ENCODE results near the gene WDR33. TPM values are rescaled to one million over a fixed set of nuclear protein-coding genes. Genes with fewer than 3 reads are reported as not detected.

WDR33 gene
- polyA plus RNA-seq, 4 donors = 11.0 to 41.6 (median 13.8) TPM

- 4 to 7% (median 5%) methylated on average over 44 to 56 of the region's 56 CpGs for WGBS, 3 donors
- no peak for FAIRE-seq
- peak within 1 kb of the TSS in 1 of 3 donors; percentile 80 for H3K27ac ChIP-seq (ENCODE audit: low read depth in 1 of 3, low read length in 2 of 3)
- peaks cover 0 to 5% (median 0%) of the 10 kb centered on the region in 3 donors for H3K4me1 ChIP-seq (ENCODE audit: control insufficient read depth in 3 of 3, insufficient read depth in 2 of 3, low read depth in 1 of 3, low read length in 2 of 3)
- no peaks in the 10 kb centered on the region for H3K9me3 ChIP-seq (ENCODE audit: control insufficient read depth in 2 of 2, insufficient read depth in 1 of 2, low read depth in 1 of 2, low read length in 1 of 2)
- H3K36me3 ChIP-seq (ENCODE audit: control insufficient read depth in 3 of 3, insufficient read depth in 2 of 3, low read depth in 1 of 3, low read length in 3 of 3) = no peaks in the 10 kb centered on the region
- H3K4me3 ChIP-seq (ENCODE audit: low read depth in 1 of 3, low read length in 3 of 3) = peak within 1 kb of the TSS in 2 of 3 donors; percentile 48 to 49
- peak in 1 of 2 donors; percentile 33 for DNase-seq
- peaks cover 0 to 76% (median 0%) of the 10 kb centered on the region in 3 donors for H3K27me3 ChIP-seq (ENCODE audit: control insufficient read depth in 3 of 3, insufficient read depth in 3 of 3, low read length in 3 of 3)
These were observed 135.4 kb downstream of the WDR33 start, which contains the start of gene LIMS2 for GRCh38 chr2:127675331-127676261. Gene LIMS2 (minus strand): TSS chr2:127675530. CDS start chr2:127675024, 506 bp downstream.

GRCh38 chr2:127674241-127675209 lies 136.4 kb downstream of the WDR33 start:
- DNase-seq = peak in 1 of 2 donors; percentile 31
- 4 to 9% (median 4%) methylated on average over 37 to 72 of the region's 72 CpGs for WGBS, 3 donors
- H3K36me3 ChIP-seq (ENCODE audit: control insufficient read depth in 3 of 3, insufficient read depth in 2 of 3, low read depth in 1 of 3, low read length in 3 of 3) = no peaks in the 10 kb centered on the region
- H3K27me3 ChIP-seq (ENCODE audit: control insufficient read depth in 3 of 3, insufficient read depth in 3 of 3, low read length in 3 of 3) = peaks cover 0 to 72% (median 0%) of the 10 kb centered on the region in 3 donors
- no peak for FAIRE-seq
- peak overlapping the region in 1 of 3 donors; percentile 80 for H3K27ac ChIP-seq (ENCODE audit: low read depth in 1 of 3, low read length in 2 of 3)
- peaks cover 0 to 5% (median 0%) of the 10 kb centered on the region in 3 donors for H3K4me1 ChIP-seq (ENCODE audit: control insufficient read depth in 3 of 3, insufficient read depth in 2 of 3, low read depth in 1 of 3, low read length in 2 of 3)
- peak overlapping the region in 2 of 3 donors; percentile 38 to 49 for H3K4me3 ChIP-seq (ENCODE audit: low read depth in 1 of 3, low read length in 3 of 3)
- H3K9me3 ChIP-seq (ENCODE audit: control insufficient read depth in 2 of 2, insufficient read depth in 1 of 2, low read depth in 1 of 2, low read length in 1 of 2) = no peaks in the 10 kb centered on the region

GRCh38 chr2:127673291-127674069 lies 137.5 kb downstream of the WDR33 start:
- peak overlapping the region in 1 of 3 donors; percentile 80 for H3K27ac ChIP-seq (ENCODE audit: low read depth in 1 of 3, low read length in 2 of 3)

GRCh38 chr2:127672341-127673224 lies 138.4 kb downstream of the WDR33 start:
- FAIRE-seq (no peak), DNase-seq (no peak)
- Histone ChIP-seq H3K27ac (ENCODE audit: low read depth in 1 of 3, low read length in 2 of 3) (peak overlapping the region in 1 of 3 donors; percentile 80), H3K36me3 (ENCODE audit: control insufficient read depth in 3 of 3, insufficient read depth in 2 of 3, low read depth in 1 of 3, low read length in 3 of 3) (no peaks in the 10 kb centered on the region), H3K9me3 (ENCODE audit: control insufficient read depth in 2 of 2, insufficient read depth in 1 of 2, low read depth in 1 of 2, low read length in 1 of 2) (peaks cover 0 to 2% of the 10 kb centered on the region in 2 donors), H3K4me3 (ENCODE audit: low read depth in 1 of 3, low read length in 3 of 3) (peak overlapping the region in 1 of 3 donors; percentile 7), H3K4me1 (ENCODE audit: control insufficient read depth in 3 of 3, insufficient read depth in 2 of 3, low read depth in 1 of 3, low read length in 2 of 3) (peaks cover 0 to 5% (median 0%) of the 10 kb centered on the region in 3 donors), H3K27me3 (ENCODE audit: control insufficient read depth in 3 of 3, insufficient read depth in 3 of 3, low read length in 3 of 3) (peaks cover 0 to 58% (median 3%) of the 10 kb centered on the region in 3 donors)
- 69 to 73% (median 71%) methylated on average over 20 of the region's 20 CpGs for WGBS, 3 donors

More at GRCh38 chr2:127673291-127674069, 137.5 kb downstream of the WDR33 start:
- DNase-seq = no peak
- no peak for FAIRE-seq
- 67 to 80% (median 76%) methylated on average over 16 to 17 of the region's 17 CpGs for WGBS, 3 donors
- Histone ChIP-seq H3K36me3 (ENCODE audit: control insufficient read depth in 3 of 3, insufficient read depth in 2 of 3, low read depth in 1 of 3, low read length in 3 of 3) (no peaks in the 10 kb centered on the region), H3K4me3 (ENCODE audit: low read depth in 1 of 3, low read length in 3 of 3) (peak overlapping the region in 1 of 3 donors; percentile 38), H3K4me1 (ENCODE audit: control insufficient read depth in 3 of 3, insufficient read depth in 2 of 3, low read depth in 1 of 3, low read length in 2 of 3) (peaks cover 0 to 5% (median 0%) of the 10 kb centered on the region in 3 donors), H3K9me3 (ENCODE audit: control insufficient read depth in 2 of 2, insufficient read depth in 1 of 2, low read depth in 1 of 2, low read length in 1 of 2) (no peaks in the 10 kb centered on the region), H3K27me3 (ENCODE audit: control insufficient read depth in 3 of 3, insufficient read depth in 3 of 3, low read length in 3 of 3) (peaks cover 0 to 66% (median 3%) of the 10 kb centered on the region in 3 donors)

- no peak for FAIRE-seq
- Histone ChIP-seq H3K9me3 (ENCODE audit: control insufficient read depth in 2 of 2, insufficient read depth in 1 of 2, low read depth in 1 of 2, low read length in 1 of 2) (peaks cover 0 to 2% of the 10 kb centered on the region in 2 donors), H3K4me3 (ENCODE audit: low read depth in 1 of 3, low read length in 3 of 3) (no peak overlapping the region), H3K27ac (ENCODE audit: low read depth in 1 of 3, low read length in 2 of 3) (no peak overlapping the region), H3K36me3 (ENCODE audit: control insufficient read depth in 3 of 3, insufficient read depth in 2 of 3, low read depth in 1 of 3, low read length in 3 of 3) (no peaks in the 10 kb centered on the region), H3K27me3 (ENCODE audit: control insufficient read depth in 3 of 3, insufficient read depth in 3 of 3, low read length in 3 of 3) (peaks cover 0 to 54% (median 3%) of the 10 kb centered on the region in 3 donors), H3K4me1 (ENCODE audit: control insufficient read depth in 3 of 3, insufficient read depth in 2 of 3, low read depth in 1 of 3, low read length in 2 of 3) (peaks cover 0 to 5% (median 0%) of the 10 kb centered on the region in 3 donors)
- no peak for DNase-seq
- 65 to 75% (median 69%) methylated on average over 14 of the region's 14 CpGs for WGBS, 3 donors
These were observed 139.2 kb downstream of the WDR33 start for GRCh38 chr2:127671557-127672302.

- H3K27me3 ChIP-seq (ENCODE audit: control insufficient read depth in 3 of 3, insufficient read depth in 3 of 3, low read length in 3 of 3) = peaks cover 0 to 52% (median 3%) of the 10 kb centered on the region in 3 donors
- no peaks in the 10 kb centered on the region for H3K36me3 ChIP-seq (ENCODE audit: control insufficient read depth in 3 of 3, insufficient read depth in 2 of 3, low read depth in 1 of 3, low read length in 3 of 3)
- no peak overlapping the region for H3K27ac ChIP-seq (ENCODE audit: low read depth in 1 of 3, low read length in 2 of 3)
- FAIRE-seq (no peak), DNase-seq (no peak)
- 68 to 76% (median 69%) methylated on average over 5 of the region's 5 CpGs for WGBS, 3 donors
- H3K9me3 ChIP-seq (ENCODE audit: control insufficient read depth in 2 of 2, insufficient read depth in 1 of 2, low read depth in 1 of 2, low read length in 1 of 2) = peaks cover 0 to 2% of the 10 kb centered on the region in 2 donors
- H3K4me3 ChIP-seq (ENCODE audit: low read depth in 1 of 3, low read length in 3 of 3) = no peak overlapping the region
- H3K4me1 ChIP-seq (ENCODE audit: control insufficient read depth in 3 of 3, insufficient read depth in 2 of 3, low read depth in 1 of 3, low read length in 2 of 3) = peaks cover 0 to 5% (median 0%) of the 10 kb centered on the region in 3 donors
These were observed 140.0 kb downstream of the WDR33 start for GRCh38 chr2:127670957-127671290.

Measured in small intestine (tissue), 7 donors.